ENCODE data around the gene SPOCK1.
A peak's percentile ranks its signal among the peaks of the same experiment; 100 is the strongest.

The SPOCK1 gene

DNA sequence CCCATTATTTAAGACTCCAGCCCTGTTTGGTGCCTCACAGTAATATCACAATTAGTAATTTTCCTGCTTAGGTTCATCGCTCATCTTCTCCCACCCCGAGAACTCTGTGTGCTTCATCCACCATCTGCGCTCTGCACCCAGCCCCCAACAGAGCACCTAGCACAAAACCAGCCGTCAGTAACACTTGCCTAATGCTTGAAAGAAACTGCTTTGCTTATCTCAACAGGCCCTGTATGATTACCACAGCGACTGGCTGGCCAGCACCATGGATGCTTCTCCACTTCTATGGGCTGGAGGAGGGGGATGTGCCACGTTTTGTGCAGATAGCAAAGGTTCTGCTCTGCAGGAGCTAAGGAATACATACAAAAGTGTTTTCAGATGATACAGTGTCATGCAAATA lies 166.8 kb downstream of the SPOCK1 start:
- no peak for DNase-seq

GRCh38 chr5:137329586-137330296 lies 169.4 kb downstream of the SPOCK1 start:
- DNase-seq = no peak

GRCh38 chr5:137328991-137329390 lies 170.1 kb downstream of the SPOCK1 start:
- no peak for DNase-seq

DNA sequence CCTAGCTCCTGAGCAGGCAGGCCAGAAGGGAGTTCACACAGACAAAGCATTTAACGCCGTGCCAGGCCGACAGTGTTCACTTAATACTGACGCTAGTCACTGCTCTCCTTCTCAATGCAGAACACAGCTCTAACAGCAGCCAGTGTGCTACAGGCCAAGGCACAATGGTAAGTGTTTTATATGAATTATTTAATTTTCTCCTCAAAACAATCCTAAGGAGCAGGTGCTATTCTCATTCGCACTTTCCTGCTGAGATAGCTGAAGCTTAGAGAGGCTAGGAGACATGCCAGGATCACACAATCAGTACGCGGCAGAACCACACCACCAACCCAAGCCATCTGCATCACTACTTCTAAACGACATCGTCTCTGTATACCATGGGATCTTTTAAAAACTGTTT lies 170.7 kb downstream of the SPOCK1 start:
- DNase-seq = peak in 1 of 51 donors; percentile 12

- DNase-seq = no peak
Measured at GRCh38 chr5:137325721-137326120, 173.4 kb downstream of the SPOCK1 start.

DNA sequence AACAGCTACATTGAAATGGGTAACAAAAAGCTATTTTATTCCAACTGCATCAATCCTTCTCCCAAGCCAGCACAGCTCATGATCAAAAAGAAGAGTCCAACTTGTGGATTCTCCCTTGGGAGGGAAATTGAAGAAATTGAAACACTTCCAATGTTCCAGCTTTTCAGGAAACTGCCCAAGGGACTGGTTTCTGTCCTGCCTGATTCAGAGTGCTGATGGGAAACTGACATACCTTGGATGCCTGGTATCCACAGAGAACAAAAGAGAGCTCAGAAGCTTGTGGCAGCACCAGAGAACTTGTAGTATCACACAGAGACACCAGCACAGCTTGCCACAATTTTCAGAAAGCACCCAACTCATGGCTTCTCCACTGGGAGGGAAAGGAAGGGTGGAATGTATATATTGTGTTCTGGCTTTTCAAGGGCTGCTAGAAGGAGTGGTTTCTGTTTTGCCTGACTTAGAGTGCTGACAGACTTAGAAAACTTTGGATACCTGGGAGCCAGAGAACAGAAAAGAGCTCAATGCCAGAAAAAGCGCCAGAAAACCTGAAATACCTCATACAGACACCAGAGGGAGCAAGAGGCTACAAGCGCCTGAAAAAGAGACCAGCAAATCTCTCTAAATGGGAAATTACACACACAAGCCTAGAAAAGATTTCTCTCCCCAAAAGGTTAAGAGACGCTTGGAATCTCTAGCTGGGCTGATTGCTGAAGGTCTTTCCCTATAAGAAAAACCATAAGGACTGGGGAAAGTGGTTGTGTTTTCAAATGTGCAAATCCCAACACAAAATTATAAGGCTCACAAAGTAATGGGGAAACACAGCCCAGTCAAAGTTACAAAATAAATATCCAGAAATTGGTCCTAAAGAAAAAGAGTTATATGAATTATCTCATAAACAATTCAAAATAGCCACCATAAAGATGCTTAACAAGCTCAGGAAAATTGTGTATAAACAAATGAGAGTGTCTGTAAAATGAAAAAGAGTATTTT lies 178.8 kb downstream of the SPOCK1 start:
- DNase-seq = peak in 16 of 51 donors; percentile 4 to 68 (median 28)

GRCh38 chr5:137318027-137318426 lies 181.1 kb downstream of the SPOCK1 start:
- no peak for DNase-seq

DNA sequence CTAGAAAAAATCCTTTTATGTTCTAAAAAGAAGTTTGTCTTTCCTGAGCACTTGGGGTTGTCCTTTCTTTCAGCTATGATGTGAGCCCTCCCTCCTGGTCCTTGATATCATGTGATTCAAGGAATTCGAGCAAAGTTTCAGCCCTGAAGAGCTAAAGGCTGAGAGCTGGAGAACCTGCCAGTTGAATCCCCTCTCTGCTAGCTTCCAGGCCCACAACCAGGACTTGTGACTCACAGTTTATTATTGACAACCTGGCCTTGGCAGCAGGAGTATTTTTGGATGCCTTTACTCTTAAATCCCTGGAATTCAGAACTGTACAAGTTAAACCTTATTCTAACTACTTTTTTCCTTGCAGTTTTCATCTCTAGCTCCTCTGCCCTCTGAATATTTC lies 182.8 kb downstream of the SPOCK1 start:
- no peak for DNase-seq

- no peak for DNase-seq
Measured at GRCh38 chr5:137315534-137316345, 183.4 kb downstream of the SPOCK1 start.

GRCh38 chr5:137315109-137315508 lies 184.0 kb downstream of the SPOCK1 start:
- no peak for DNase-seq

GRCh38 chr5:137313526-137314175 lies 185.5 kb downstream of the SPOCK1 start:
- DNase-seq = no peak

DNA sequence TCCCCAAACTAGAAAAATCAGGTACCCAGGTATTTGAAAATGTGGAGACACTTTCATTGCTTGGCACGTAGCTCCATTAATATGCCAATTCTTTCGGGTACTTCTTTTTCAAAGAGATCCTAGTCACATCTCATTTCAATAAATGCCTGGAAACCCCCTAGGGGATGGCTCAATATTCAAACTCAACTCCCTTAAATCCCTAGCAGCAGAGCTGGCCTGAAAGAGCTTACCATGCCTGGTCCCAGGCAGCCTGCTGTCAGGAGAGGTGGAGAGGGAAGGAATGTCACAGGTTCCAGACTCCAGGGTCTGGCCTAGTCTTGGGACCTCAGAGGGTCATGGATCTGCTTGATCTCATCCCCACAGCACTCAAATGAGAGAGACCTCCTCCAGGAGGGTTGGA lies 187.1 kb downstream of the SPOCK1 start:
- DNase-seq = no peak

- DNase-seq = no peak
Measured at GRCh38 chr5:137310051-137310730, 188.9 kb downstream of the SPOCK1 start.

GRCh38 chr5:137309290-137309689 lies 189.8 kb downstream of the SPOCK1 start:
- no peak for DNase-seq

GRCh38 chr5:137308311-137308710 lies 190.8 kb downstream of the SPOCK1 start:
- DNase-seq = no peak

- DNase-seq = no peak
Measured at GRCh38 chr5:137306903-137307302, 192.2 kb downstream of the SPOCK1 start.

GRCh38 chr5:137305971-137306602 lies 193.0 kb downstream of the SPOCK1 start:
- DNase-seq = no peak

DNA sequence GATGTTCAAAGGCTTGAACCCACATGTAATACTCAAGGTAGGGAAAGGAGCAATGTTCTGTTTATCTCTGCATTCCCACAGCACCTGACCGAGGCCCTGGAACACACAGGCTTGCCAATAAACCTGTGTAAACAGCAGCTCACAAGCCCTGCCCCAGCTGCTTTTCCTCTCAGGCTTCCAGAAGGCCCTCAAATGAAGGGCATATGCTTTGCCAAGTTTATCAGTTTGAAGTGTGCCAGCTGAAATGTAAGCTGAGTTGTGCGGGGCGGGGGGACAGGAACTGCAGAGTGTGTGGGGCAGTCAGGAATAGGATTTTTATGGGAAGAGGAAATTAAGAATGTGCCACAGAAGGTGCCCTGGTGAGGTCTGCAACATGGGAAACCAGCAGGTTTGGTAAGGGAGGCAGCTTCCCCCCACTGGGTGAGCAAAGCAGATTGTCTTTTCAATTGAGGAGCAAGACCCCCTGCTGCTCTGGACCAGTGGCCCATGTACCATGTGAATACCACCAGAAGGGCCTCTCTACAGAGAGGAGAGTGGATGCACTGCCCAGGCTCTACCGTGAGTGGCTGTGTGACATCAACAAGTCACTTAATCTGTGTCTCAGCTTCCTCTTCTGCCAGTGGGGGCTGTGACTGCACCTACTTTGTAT lies 194.8 kb downstream of the SPOCK1 start:
- DNase-seq = peak in 1 of 51 donors; percentile 6

- no peak for DNase-seq
Measured at GRCh38 chr5:137303509-137303908, 195.6 kb downstream of the SPOCK1 start.

Data from hypothalamus (tissue), 51 donors.